ENCODE data around the gene COX19.

- TF ChIP-seq EZH2 (IDR thresholded peaks at IDR 0.05; ENCODE audit: low read length, missing control alignments) = no peak
- TF ChIP-seq, protein P1, sequence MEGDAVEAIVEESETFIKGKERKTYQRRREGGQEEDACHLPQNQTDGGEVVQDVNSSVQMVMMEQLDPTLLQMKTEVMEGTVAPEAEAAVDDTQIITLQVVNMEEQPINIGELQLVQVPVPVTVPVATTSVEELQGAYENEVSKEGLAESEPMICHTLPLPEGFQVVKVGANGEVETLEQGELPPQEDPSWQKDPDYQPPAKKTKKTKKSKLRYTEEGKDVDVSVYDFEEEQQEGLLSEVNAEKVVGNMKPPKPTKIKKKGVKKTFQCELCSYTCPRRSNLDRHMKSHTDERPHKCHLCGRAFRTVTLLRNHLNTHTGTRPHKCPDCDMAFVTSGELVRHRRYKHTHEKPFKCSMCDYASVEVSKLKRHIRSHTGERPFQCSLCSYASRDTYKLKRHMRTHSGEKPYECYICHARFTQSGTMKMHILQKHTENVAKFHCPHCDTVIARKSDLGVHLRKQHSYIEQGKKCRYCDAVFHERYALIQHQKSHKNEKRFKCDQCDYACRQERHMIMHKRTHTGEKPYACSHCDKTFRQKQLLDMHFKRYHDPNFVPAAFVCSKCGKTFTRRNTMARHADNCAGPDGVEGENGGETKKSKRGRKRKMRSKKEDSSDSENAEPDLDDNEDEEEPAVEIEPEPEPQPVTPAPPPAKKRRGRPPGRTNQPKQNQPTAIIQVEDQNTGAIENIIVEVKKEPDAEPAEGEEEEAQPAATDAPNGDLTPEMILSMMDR (conservative IDR thresholded peaks at IDR 0.05 in 1 of 2, IDR thresholded peaks at IDR 0.05 in 1 of 2; ENCODE audit: low read depth in 1 of 2, low read length in 2 of 2) = no peak
These were observed 52.8 kb downstream of the COX19 start for GRCh38 chr7:922334-923107.

Data from fibroblast of lung (primary cell).